GM12878 (cell line): ENCODE measurements around the gene ZNF79. TPM values are rescaled to one million over a fixed set of nuclear protein-coding genes. Genes with fewer than 3 reads are reported as not detected.

Experiments used
- ATAC-seq: fragments of 200-7000 bp; cut with Tn5 transposase; 3 replicates; pipeline ENCODE4 v1.9.1; 2020; ENCODE audit warnings: mild to moderate bottlenecking, moderate library complexity
- BruUV-seq: library from RNA; stranded (reverse); fragments of 400-500 nt; replicated peaks from 2 replicates; lab custom pipeline; 2021; lab: Mats Ljungman, UMichigan
- CTCF ChIA-PET: fragments of 300-600 bp; sonication (Branson Sonifier 250); formaldehyde crosslinking; extraction: SDS; loops from one replicate; lab custom pipeline; 2021; ENCODE audit warnings: inconsistent platforms; lab: Yijun Ruan, JAX
- POLR2A ChIA-PET: fragments of 350-600 bp; formaldehyde crosslinking; extraction: SDS; loops from one replicate; lab custom pipeline; 2021; ENCODE audit warnings: inconsistent platforms; lab: Charles Lee
- RAD21 ChIA-PET: fragments of 300-600 bp; sonication (Branson Sonifier 250); formaldehyde crosslinking; loops from one replicate; lab custom pipeline; 2023; ENCODE audit warnings: antibody characterized with exemption; ENCODE audit not compliant: unreplicated experiment; lab: Charles Lee
- SMC1A ChIA-PET: fragments of 300-600 bp; sonication (Branson Sonifier 250); formaldehyde crosslinking; loops from one replicate; lab custom pipeline; 2023; ENCODE audit not compliant: unreplicated experiment, uncharacterized antibody; lab: Charles Lee
- DNase-seq: peaks from one replicate; pipeline ENCODE4 v3.0.0-alpha.2; 2011; ENCODE audit warnings: low read depth, low spot score
- FAIRE-seq: peaks from 3 replicates; lab custom pipeline; 2011; peaks lifted over from hg19 to GRCh38; lab: Jason Lieb, UNC
- H2AFZ ChIP-seq: 2 replicates; pipeline ENCODE4 v1.6.0; 2011; ENCODE audit warnings: low read depth, low read length, control low read depth; ENCODE audit not compliant: control insufficient read depth
- H3K27ac ChIP-seq: 2 replicates; pipeline ENCODE4 v1.5.1; 2011; ENCODE audit warnings: control low read depth; ENCODE audit not compliant: control insufficient read depth, insufficient read depth
- H3K27me3 ChIP-seq, 2 experiments: replicated peaks in 1 of 2; 2 replicates each; pipeline versions ENCODE4 v1.6.0 to v1.6.1; 2011; ENCODE audit warnings: low read length in 1 of 2; ENCODE audit not compliant: control insufficient read depth in 2 of 2, insufficient read depth in 2 of 2
- H3K36me3 ChIP-seq, 2 experiments: 2 replicates each; pipeline ENCODE4 v1.5.1; 2011; ENCODE audit warnings: low read length in 1 of 2; ENCODE audit not compliant: control insufficient read depth in 2 of 2, insufficient read depth in 2 of 2
- H3K4me1 ChIP-seq: 2 replicates; pipeline ENCODE4 v1.6.1; 2011; ENCODE audit warnings: mild to moderate bottlenecking, low read length, moderate library complexity, mixed read lengths; ENCODE audit not compliant: control insufficient read depth, insufficient read depth
- H3K4me2 ChIP-seq: 2 replicates; pipeline ENCODE4 v1.6.0; 2011; ENCODE audit warnings: control low read depth; ENCODE audit not compliant: control insufficient read depth, insufficient read depth
- H3K4me3 ChIP-seq: fragments of 200-600 bp; sonication (generic); 2 replicates; pipeline ENCODE4 v1.5.1; 2016
- H3K79me2 ChIP-seq: 2 replicates; pipeline ENCODE4 v1.6.0; 2011; ENCODE audit warnings: low read length; ENCODE audit not compliant: control insufficient read depth, insufficient read depth
- H3K9ac ChIP-seq: 2 replicates; pipeline ENCODE4 v1.8.0; 2011; ENCODE audit warnings: low read length, control low read depth, mixed read lengths; ENCODE audit not compliant: control insufficient read depth, insufficient read depth
- H3K9me3 ChIP-seq: replicated peaks from 3 replicates; pipeline ENCODE4 v1.5.1; 2011; ENCODE audit warnings: mild to moderate bottlenecking, low read length; ENCODE audit not compliant: control insufficient read depth, insufficient read depth
- H4K20me1 ChIP-seq: 2 replicates; pipeline ENCODE4 v1.6.0; 2011; ENCODE audit not compliant: control insufficient read depth, insufficient read depth
- EED ChIP-seq: sonication (generic); IDR thresholded peaks from 2 replicates; pipeline ENCODE4 v1.6.1; 2016; ENCODE audit warnings: antibody characterized with exemption, low read depth
- FOXK2 ChIP-seq: fragments of 450-650 bp; IDR thresholded peaks from 2 replicates; pipeline ENCODE4 v1.6.1; 2017; ENCODE audit warnings: mild to moderate bottlenecking, moderate library complexity
- NFXL1 ChIP-seq: fragments of 450-650 bp; IDR thresholded peaks from 2 replicates; pipeline ENCODE4 v1.6.1; 2017; ENCODE audit warnings: antibody characterized with exemption, mild to moderate bottlenecking, borderline replicate concordance
- POLR2AphosphoS5 ChIP-seq: IDR thresholded peaks from 2 replicates; pipeline ENCODE4 v1.6.1; 2011; ENCODE audit warnings: mild to moderate bottlenecking, low read length, inconsistent platforms
- RB1 ChIP-seq: fragments of 450-650 bp; formaldehyde crosslinking; IDR thresholded peaks from 2 replicates; pipeline ENCODE4 v1.6.1; 2017; ENCODE audit warnings: mild to moderate bottlenecking, borderline replicate concordance
- RBBP5 ChIP-seq: fragments of 200-600 bp; sonication (generic); conservative IDR thresholded peaks from 2 replicates; pipeline ENCODE4 v1.6.1; 2016
- TAF1 ChIP-seq: IDR thresholded peaks from 2 replicates; pipeline ENCODE4 v1.6.1; 2011; ENCODE audit warnings: mild to moderate bottlenecking, low read depth, low read length, borderline replicate concordance
- ZNF217 ChIP-seq: fragments of 450-650 bp; IDR thresholded peaks from 2 replicates; pipeline ENCODE4 v1.6.1; 2017; ENCODE audit warnings: antibody characterized with exemption, mild to moderate bottlenecking
- ZZZ3 ChIP-seq: IDR thresholded peaks from 2 replicates; pipeline ENCODE4 v1.6.1; 2011; ENCODE audit warnings: low read depth; ENCODE audit not compliant: control insufficient read depth, insufficient read length
- WGBS: methylation state at CpG from one replicate; pipeline ENCODE4 v1.1.6; 2016; ENCODE audit warnings: low lambda C conversion rate; ENCODE audit not compliant: insufficient replicate concordance, insufficient coverage; ENCODE audit errors: missing lambda C conversion rate; 5-methylcytosine and 5-hydroxymethylcytosine counted together
- in situ Hi-C: fragments of 300-500 bp; cut with MboI; formaldehyde crosslinking; loops from 9 replicates; pipeline ENCODE4 v1.14.3; 2018; ENCODE audit warnings: mixed read lengths
- intact Hi-C: fragments of 100-400 bp; cut with micrococcal nuclease; formaldehyde crosslinking; loops from one replicate; pipeline ENCODE4 v1.14.2; 2022; ENCODE audit not compliant: unreplicated experiment
- polyA plus RNA-seq, 11 experiments: library from polyadenylated mRNA; depleted of rRNA in 4 of 11; unstranded in 6 of 11; stranded (reverse) in 5 of 11; fragments of >200 nt; fragmentation: Nextera tagmentation in 4 of 11; fragmentation: Illumina TruSeq in 1 of 11; extraction: Ambion mirVana in 4 of 11; extraction: Trizol in 1 of 11; gene quantifications; 1 replicate in 1 of 11; 2 replicates in 10 of 11; pipeline versions ENCODE4 v1.2.1 to v1.2.3, GENCODE V29; 2011 to 2016; ENCODE audit warnings: inconsistent platforms in 2 of 11, missing spikeins in 2 of 11, low read depth in 1 of 11
- total RNA-seq, 4 experiments: library from RNA; depleted of rRNA in 3 of 4; stranded (reverse); fragments of >200 nt in 3 of 4; fragmentation: Illumina TruSeq in 1 of 4; extraction: Trizol in 1 of 4; gene quantifications; 2 replicates each; pipeline versions ENCODE4 v1.2.1 to v1.2.3, GENCODE V29; 2013 to 2021
- TF ChIP-seq, protein P1 (sequence below): fragments of 450-650 bp; IDR thresholded peaks from 2 replicates; pipeline ENCODE4 v1.6.1; 2017; ENCODE audit warnings: antibody characterized with exemption, mild to moderate bottlenecking, moderate library complexity
- TF ChIP-seq, protein P2 (sequence below): fragments of 450-650 bp; IDR thresholded peaks from 2 replicates; pipeline ENCODE4 v1.6.1; 2017; ENCODE audit warnings: borderline replicate concordance

Gene ZNF79
- total and polyA plus RNA-seq, 10 of the 15 experiments (the other 5 are each of a cell fraction or from before 2014, with no cell fraction given), result 1.8 to 14.1 (median 11.7) TPM

DNA sequence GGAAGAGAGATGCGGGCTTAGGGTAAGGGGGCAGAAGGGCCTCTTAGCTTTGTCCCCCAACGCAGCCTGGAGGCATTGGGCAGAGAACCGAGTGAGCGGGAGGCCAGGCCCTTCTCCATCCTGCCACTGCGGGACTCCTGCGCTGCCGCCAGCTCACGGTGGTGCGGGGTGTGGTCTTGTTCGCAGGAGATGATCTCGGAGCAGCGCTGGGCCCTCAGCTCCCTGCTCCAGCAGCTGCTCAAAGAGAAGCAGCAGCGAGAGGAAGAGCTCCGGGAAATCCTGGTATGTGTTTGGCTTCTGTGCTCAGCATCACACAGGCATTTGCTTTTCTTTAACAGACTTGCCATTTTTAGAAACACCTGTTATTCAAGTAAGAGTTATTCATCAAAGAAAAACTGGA lies 68.4 kb downstream of the ZNF79 start:
- SMC1A ChIA-PET, result no interaction called here
- RAD21 ChIA-PET, result interaction anchor here (0.6 kb wide), 1 partner anchor 85 kb away, joined by 5 read pairs; no protein-coding TSS in a partner anchor

DNA sequence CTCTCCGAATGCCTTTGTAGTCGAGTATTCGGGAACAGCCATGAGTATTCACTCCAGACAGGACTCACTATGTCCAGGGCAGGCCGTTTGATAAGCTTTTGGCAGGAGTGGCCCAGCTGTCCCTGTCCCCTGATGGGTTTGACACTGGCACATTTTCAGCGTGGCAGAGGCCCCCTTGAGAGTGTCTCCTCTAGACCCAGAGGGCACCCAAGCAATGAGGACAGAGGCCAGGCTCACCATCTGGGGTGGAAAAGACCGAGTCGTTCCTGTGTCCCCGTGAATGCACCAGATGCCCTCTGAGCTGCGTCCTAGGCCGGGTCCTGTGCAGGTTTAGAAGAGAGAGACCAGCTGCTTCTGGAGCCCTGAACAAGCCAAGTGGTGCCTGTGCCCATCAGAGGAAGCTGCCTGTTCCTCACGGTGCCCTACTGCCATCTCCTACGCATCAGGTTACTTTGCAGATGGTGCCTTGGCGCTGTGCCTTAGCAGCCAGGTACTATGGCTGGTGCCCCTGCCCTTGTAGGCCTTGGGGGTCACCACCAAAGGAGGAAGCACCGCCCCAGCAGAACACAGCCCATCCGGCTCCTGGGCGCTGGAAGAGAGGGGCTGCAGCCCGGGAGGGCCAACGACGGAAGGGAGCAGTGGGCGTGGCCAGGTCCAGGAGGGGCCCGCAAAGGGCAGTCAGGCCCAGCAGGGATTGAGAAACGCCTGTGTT lies 69.6 kb downstream of the ZNF79 start:
- Histone ChIP-seq H2AFZ (no peak overlapping the region), H3K9me3 (no peaks in the 10 kb centered on the region), H3K4me1 (no peaks in the 10 kb centered on the region), H4K20me1 (no peaks in the 10 kb centered on the region), H3K4me3 (no peak overlapping the region), H3K4me2 (no peak overlapping the region), H3K9ac (no peak overlapping the region), H3K79me2 (no peaks in the 10 kb centered on the region), H3K27ac (no peak overlapping the region), H3K36me3 (peaks cover 5 to 7% of the 10 kb centered on the region in 2 experiments; a peak in 3 of 4 replicates), H3K27me3 (no peaks in the 10 kb centered on the region)
- DNase-seq, result no peak
- CTCF ChIA-PET, result no interaction called here
- RAD21 ChIA-PET, result no interaction called here
- no peak for FAIRE-seq
- 95% methylated on average over 22 of the region's 22 CpGs for WGBS
- POLR2A ChIA-PET, result no interaction called here
- TSS peak; percentile 20 for BruUV-seq
- in situ Hi-C loops, result no loop called here
- no peak for ATAC-seq
- SMC1A ChIA-PET, result no interaction called here
- intact Hi-C loops, result no loop called here
- no peak for TF ChIP-seq NFXL1
- no peak for TF ChIP-seq POLR2AphosphoS5
- no peak for TF ChIP-seq EED
- TF ChIP-seq ZNF217, result no peak
- TF ChIP-seq RBBP5, result no peak
- TF ChIP-seq, protein P1, sequence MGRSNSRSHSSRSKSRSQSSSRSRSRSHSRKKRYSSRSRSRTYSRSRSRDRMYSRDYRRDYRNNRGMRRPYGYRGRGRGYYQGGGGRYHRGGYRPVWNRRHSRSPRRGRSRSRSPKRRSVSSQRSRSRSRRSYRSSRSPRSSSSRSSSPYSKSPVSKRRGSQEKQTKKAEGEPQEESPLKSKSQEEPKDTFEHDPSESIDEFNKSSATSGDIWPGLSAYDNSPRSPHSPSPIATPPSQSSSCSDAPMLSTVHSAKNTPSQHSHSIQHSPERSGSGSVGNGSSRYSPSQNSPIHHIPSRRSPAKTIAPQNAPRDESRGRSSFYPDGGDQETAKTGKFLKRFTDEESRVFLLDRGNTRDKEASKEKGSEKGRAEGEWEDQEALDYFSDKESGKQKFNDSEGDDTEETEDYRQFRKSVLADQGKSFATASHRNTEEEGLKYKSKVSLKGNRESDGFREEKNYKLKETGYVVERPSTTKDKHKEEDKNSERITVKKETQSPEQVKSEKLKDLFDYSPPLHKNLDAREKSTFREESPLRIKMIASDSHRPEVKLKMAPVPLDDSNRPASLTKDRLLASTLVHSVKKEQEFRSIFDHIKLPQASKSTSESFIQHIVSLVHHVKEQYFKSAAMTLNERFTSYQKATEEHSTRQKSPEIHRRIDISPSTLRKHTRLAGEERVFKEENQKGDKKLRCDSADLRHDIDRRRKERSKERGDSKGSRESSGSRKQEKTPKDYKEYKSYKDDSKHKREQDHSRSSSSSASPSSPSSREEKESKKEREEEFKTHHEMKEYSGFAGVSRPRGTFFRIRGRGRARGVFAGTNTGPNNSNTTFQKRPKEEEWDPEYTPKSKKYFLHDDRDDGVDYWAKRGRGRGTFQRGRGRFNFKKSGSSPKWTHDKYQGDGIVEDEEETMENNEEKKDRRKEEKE, result no peak
- no peak for TF ChIP-seq RB1
- no peak for TF ChIP-seq TAF1

More for the DNA sequence above, 68.4 kb downstream of the ZNF79 start:
- ChIA-PET CTCF (no interaction called here), POLR2A (no interaction called here)
- no TSS peak for BruUV-seq
- intact Hi-C loops (no loop called here), in situ Hi-C loops (no loop called here)
- Histone ChIP-seq H3K9ac (no peak overlapping the region), H3K79me2 (no peaks in the 10 kb centered on the region), H3K36me3 (peaks cover 5 to 7% of the 10 kb centered on the region in 2 experiments; a peak in 3 of 4 replicates), H4K20me1 (no peaks in the 10 kb centered on the region), H3K9me3 (no peaks in the 10 kb centered on the region), H3K27me3 (no peaks in the 10 kb centered on the region), H3K27ac (no peak overlapping the region), H3K4me2 (no peak overlapping the region), H2AFZ (no peak overlapping the region), H3K4me3 (no peak overlapping the region), H3K4me1 (no peaks in the 10 kb centered on the region)
- TF ChIP-seq FOXK2 (no peak), ZZZ3 (no peak)
- TF ChIP-seq, protein P2, sequence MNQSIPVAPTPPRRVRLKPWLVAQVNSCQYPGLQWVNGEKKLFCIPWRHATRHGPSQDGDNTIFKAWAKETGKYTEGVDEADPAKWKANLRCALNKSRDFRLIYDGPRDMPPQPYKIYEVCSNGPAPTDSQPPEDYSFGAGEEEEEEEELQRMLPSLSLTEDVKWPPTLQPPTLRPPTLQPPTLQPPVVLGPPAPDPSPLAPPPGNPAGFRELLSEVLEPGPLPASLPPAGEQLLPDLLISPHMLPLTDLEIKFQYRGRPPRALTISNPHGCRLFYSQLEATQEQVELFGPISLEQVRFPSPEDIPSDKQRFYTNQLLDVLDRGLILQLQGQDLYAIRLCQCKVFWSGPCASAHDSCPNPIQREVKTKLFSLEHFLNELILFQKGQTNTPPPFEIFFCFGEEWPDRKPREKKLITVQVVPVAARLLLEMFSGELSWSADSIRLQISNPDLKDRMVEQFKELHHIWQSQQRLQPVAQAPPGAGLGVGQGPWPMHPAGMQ, result no peak
- no peak for DNase-seq
- WGBS, result 93% methylated on average over 14 of the region's 14 CpGs
- no peak for ATAC-seq
- FAIRE-seq, result no peak
